Astrocyte of the cerebellum (primary cell): ENCODE measurements around the gene PALLD.

Experiments used
- DNase-seq: peaks from one replicate; pipeline ENCODE4 v3.0.0-alpha.2; 2011; ENCODE audit warnings: low read depth
- H3K4me3 ChIP-seq: 2 replicates; pipeline ENCODE4 v1.5.1; 2011; ENCODE audit warnings: mild to moderate bottlenecking, low read depth, low read length, moderate library complexity
- in situ Hi-C: cut with HindIII; loops from 2 replicates; pipeline ENCODE4 v1.10.0; 2017; ENCODE audit warnings: low sequenced_read_pairs
- TF ChIP-seq, protein P1 (sequence below): IDR thresholded peaks from 2 replicates; pipeline ENCODE4 v1.5.1; 2012; ENCODE audit warnings: low read length, low read depth, moderate library complexity, mild to moderate bottlenecking; ENCODE audit errors: missing control alignments

The PALLD gene

DNA sequence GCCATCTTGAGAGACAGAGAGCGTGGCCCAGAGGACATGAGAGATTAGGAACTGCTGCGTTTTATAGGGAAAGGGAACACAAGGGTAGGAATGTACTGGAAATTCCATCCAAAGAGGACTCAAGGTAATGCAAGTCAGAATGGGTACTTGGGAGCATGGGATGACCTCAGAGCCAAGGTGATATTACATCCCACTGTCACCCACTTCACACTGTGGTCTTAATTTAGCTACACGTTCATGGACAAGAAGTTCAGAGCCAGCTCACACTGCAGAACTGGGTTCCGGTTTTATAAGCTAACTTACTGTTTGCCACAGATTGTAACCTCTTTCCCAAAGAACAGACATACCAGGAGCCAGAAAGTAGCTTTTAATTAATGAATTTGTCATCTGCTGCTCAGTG is 268.5 kb downstream of the PALLD start:
- TF ChIP-seq, protein P1, sequence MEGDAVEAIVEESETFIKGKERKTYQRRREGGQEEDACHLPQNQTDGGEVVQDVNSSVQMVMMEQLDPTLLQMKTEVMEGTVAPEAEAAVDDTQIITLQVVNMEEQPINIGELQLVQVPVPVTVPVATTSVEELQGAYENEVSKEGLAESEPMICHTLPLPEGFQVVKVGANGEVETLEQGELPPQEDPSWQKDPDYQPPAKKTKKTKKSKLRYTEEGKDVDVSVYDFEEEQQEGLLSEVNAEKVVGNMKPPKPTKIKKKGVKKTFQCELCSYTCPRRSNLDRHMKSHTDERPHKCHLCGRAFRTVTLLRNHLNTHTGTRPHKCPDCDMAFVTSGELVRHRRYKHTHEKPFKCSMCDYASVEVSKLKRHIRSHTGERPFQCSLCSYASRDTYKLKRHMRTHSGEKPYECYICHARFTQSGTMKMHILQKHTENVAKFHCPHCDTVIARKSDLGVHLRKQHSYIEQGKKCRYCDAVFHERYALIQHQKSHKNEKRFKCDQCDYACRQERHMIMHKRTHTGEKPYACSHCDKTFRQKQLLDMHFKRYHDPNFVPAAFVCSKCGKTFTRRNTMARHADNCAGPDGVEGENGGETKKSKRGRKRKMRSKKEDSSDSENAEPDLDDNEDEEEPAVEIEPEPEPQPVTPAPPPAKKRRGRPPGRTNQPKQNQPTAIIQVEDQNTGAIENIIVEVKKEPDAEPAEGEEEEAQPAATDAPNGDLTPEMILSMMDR: no peak
- DNase-seq: no peak
- no peak overlapping the region for H3K4me3 ChIP-seq
- in situ Hi-C loops: no loop called here

DNA sequence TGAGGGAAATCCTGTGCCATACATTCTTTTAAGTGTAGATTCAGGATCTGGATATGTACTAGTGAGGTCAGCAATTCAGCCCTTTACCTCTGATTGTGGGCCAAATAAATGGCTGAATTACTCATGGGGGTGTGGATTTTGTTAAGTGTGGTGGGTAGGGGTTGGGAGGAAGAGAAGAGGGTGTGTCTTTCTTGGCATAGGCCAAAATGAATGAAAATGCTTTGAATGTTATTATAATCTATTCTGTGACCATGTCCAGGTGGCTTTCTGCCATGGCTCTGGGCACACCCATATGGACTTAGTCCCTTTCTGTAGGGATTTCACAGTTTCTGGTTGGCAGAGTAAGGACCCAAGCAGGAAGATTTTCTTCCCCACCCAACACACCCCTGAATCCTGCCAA is 268.9 kb downstream of the PALLD start:
- TF ChIP-seq, protein P1: no peak
- in situ Hi-C loops: no loop called here
- no peak overlapping the region for H3K4me3 ChIP-seq
- peak; percentile 74 for DNase-seq

DNA sequence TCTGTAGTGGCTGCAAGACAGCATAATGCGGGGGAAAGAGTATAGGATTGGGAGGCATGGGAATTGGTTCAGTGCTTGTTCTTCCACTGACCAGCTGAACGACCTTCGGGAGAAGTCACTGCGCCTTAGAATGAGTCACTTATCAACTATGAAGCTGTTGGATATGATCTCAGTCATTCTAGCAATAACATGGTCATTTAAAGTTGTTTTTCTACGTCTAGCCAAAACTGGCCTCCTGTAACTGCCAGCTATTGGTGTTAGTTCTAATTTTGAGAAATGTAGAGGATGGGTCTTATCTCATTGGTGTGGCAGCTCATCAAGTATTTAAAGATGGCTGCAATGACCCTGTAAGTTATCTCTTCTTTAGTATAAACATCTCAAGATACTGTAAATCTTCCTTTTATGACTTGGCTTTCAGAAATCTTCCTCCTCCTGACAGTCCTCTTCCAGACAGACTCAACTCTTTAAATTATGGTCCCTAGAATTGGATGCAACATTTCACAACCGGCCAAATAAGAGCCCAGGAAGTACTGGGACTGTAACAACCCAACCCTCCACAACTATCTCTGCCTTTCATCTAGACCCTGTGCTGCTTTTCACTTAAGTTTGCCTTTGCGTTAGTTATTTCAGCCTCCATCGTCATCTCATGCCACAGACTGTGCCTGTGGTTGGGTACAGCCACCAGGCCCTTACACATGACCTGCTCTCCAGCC is 269.9 kb downstream of the PALLD start:
- no peak overlapping the region for H3K4me3 ChIP-seq
- DNase-seq: no peak
- TF ChIP-seq, protein P1: no peak
- in situ Hi-C loops: no loop called here

DNA sequence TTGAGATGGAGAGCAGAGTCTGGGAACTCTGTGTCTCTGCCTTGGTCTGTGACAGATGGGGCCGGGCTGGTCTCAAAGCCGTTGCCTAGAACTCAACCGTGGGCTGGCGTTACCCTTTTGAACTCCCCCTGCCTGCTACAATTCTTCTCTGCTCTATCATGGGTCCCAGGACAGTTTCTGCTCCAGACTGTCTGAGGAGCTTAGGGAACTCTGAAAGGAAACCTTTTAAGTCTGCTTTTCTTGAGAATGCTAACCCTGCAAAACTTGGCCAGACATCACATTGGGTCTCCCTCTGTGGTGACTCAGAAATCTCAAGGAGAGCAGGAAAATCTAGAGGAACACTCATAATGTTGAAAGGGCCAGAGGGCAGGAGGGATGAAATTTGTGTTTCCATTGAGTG is 272.6 kb downstream of the PALLD start:
- DNase-seq: peak; percentile 74
- TF ChIP-seq, protein P1: no peak
- H3K4me3 ChIP-seq: no peak overlapping the region
- in situ Hi-C loops: no loop called here

DNA sequence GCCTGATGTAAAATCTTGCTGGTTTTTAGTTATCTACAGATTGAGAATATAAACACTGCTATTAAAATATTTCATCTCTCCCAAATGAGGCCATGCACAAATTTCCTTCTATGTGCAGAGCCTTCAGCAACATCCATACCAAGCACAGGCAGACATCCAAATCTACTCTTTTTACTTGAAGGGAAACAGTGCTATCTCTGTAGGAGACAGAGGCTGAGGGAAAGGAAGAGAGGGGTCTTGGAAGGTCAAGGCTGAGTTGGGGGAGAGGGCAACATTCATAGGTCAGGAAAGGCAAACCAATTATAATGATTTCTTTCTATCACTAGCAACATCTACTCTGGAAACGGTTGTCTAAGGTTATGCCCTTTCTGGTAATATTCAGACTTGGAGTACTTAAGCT is 273.0 kb downstream of the PALLD start:
- no peak for DNase-seq
- TF ChIP-seq, protein P1: no peak
- in situ Hi-C loops: no loop called here
- H3K4me3 ChIP-seq: no peak overlapping the region

DNA sequence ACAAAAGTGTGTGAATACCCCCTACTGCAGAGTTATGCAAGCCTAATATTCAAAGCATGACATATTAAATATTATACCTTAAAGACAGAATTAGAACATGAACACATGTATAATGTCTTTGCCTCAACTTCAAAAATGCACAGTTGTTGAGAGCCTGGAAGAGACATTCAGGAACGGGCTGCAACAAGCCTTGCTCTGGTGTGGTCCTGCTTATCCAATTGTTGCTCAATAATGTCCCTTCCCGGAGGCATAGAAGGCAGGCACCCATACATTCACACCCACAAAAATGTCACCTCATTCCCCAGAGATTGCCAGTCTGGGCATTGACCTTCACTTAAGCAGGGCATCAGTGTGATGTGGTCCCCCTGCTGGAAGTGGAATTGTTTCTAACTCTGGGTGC is 274.4 kb downstream of the PALLD start:
- no peak overlapping the region for H3K4me3 ChIP-seq
- TF ChIP-seq, protein P1: no peak
- in situ Hi-C loops: no loop called here
- DNase-seq: no peak
